GM18499 (cell line): ENCODE measurements around the gene IL12RB2.

ENCODE experiments used
- ATAC-seq: cut with Tn5 transposase; IDR thresholded peaks from one replicate; pipeline ENCODE4 v1.9.1; 2021; ENCODE audit warnings: moderate number of reproducible peaks; ENCODE audit not compliant: insufficient read depth, unreplicated experiment

The IL12RB2 gene

DNA sequence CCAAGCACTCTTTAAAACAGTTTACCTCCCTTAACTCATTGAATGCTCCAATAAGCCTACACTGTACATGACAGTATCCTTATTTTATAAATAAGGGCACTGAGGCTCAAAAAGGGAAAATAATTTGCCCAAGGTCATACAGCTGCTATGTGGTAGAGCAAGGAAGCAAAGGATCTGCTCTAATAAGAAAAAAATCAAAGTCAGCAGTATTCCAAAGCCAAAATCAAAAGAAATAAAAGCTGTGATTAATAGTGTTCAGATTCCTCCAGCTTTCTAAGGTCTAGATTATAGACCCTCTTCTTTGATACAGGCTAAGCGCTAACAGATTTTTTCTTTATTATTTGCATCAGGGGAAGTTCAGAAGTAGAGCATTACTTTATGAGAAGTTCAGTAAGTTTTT, 39.3 kb downstream of the IL12RB2 start:
- no peak for ATAC-seq

GRCh38 chr1:67347688-67348472, 40.2 kb downstream of the IL12RB2 start:
- no peak for ATAC-seq

DNA sequence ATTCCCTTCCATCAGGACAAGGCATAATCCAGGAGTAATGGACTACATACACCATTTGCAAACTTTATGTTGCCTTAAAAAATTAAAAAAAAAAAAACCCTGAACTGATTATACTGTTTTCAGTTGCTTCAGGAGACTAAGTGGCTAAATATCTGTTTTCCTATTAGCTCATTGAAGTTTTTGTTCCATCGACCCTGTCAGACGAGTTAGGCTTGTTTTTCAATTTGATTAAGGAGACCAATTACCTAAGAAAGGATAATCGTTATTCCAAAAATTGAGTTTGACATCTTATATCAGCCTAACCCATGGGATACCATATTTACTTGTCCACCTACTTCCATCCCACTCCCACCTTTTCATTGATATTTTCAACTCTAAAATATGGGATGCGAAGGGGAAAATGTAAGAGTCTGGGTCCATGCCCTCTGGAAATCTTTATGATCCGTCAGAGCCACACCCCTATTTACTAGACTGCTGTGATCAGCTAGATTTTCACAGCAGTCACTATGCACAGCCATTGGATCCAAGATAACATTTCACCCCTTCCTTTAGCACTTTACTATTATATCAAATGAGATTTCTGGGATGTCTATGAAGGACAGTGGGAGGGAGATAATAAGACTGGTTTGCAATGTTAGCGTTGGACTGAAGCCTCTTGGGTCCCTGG, 41.0 kb downstream of the IL12RB2 start:
- no peak for ATAC-seq

- peak; percentile 71 for ATAC-seq
Measured at GRCh38 chr1:67350783-67351182, 43.1 kb downstream of the IL12RB2 start.

DNA sequence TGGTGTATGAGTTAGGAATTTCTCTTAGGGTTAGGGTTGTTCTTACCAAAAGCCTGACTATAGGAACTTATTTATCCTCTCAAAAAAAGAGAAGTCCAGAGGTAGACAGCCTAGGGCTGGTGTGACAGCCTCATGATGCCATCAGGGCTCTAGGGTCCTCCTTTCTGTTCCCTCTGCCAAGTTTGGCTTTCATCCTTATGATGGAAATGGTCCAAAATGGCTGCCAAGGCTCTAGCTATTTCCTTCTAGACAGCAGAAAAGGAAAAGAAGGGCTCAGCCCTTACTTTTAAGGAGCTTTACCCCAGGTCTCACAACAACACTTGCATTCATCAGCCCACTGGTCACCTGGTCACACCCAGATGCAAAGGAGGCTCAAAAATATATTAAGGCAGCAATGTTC, 44.5 kb downstream of the IL12RB2 start:
- ATAC-seq = no peak

DNA sequence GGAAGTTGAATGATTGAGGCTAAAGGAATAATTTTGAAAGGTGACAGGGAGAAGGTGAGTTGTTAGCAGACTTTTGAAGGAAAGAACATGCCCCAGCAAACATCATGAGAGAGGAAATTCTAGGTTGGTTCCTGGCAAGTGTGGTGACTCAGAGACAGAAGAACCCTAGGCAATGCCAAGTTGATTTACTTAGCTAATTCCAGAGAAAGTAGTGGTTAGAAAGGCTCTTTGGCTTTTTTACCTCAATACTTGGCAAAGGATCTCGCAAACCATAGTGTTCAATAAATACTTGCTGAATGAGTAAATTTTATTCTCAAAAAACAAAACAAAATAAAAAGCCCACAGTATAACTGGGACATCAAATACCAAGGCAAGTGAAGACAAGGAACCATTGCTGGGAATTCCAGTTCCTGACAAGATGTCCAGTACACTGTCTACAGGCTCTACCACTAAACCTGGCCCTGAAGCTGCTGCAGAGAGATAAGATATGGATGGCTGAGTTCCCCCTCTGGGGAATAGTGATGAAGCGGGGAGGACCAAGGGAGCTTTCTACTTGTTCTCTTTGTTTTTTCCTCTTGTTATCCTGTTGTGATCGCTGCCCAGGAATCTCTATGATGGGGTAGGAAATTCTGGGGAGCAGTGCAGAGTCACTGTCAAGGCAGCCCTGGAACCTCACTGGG, 48.2 kb downstream of the IL12RB2 start:
- ATAC-seq = no peak

- no peak for ATAC-seq
Measured at GRCh38 chr1:67359592-67359991, 51.9 kb downstream of the IL12RB2 start.

- no peak for ATAC-seq
Measured at GRCh38 chr1:67361641-67362040, 54.0 kb downstream of the IL12RB2 start.

DNA sequence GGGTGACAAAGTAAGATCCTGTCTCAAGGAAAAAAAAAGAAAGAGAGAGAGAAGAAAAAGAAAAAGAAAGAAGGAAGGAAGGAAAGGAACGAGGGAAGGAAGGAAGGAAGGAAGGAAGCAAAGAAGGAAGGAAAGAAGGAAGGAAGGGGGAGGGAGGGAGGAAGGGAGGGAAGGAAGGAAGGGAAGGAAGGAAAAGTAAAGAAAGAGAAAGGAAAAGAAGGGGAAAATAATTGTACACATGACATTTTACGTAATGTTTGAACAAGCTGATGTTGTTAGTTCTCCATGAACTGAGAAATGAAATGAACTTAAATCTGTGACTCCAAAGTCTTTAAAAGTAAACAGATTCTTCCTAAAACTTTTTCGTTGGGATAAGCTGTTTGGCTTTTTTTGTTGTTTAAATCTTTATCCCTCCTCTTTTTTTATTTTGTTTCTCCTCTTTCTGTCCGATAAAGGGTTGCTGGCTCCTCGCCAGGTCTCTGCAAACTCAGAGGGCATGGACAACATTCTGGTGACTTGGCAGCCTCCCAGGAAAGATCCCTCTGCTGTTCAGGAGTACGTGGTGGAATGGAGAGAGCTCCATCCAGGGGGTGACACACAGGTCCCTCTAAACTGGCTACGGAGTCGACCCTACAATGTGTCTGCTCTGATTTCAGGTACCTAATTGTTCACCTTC, 59.8 kb downstream of the IL12RB2 start:
- no peak for ATAC-seq

DNA sequence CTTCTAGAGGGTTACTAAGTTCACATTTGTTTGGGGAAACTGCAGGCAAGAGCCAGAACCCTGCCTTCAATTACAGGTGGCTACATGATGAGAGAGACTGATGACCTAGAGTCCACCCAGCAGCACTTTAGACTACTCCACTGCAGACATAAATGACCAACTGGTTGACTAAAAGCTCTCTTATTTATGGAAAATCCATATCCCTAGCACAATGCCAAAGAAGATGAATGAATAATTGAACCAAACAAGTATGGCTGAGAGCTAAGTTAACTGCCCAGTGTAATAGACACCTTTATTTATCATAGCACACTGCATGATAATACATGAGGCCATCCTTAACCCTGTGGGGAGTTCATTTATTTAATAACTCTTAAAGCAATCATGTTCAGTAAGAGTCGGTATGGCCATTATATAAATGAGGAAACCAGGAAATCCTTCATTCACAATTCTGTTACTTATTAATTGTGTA, 60.4 kb downstream of the IL12RB2 start:
- no peak for ATAC-seq

DNA sequence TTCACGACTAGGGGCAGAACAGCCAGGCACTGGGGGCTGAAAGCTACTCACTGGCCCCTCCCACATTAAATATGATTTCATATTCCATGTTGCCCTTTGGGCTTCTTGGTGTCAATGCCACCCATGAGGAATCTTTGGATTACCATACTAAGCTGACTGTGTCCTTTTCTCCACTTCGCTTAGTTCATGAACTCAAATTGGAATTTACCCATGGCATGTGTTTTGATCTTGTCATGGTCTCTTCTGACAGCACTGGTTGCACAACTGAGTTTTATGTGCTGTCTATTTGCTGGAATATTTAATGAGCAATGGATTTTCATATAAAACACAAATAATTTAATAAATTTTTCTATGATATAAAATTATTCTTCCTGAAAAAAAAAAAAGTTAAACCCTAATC, 63.4 kb downstream of the IL12RB2 start:
- ATAC-seq = no peak

GRCh38 chr1:67371681-67372080, 64.0 kb downstream of the IL12RB2 start:
- no peak for ATAC-seq

- no peak for ATAC-seq
Measured at GRCh38 chr1:67372136-67372535, 64.5 kb downstream of the IL12RB2 start.

- no peak for ATAC-seq
Measured at GRCh38 chr1:67372898-67373297, 65.2 kb downstream of the IL12RB2 start.

- ATAC-seq = no peak
Measured at GRCh38 chr1:67376381-67376780, 68.7 kb downstream of the IL12RB2 start.

- no peak for ATAC-seq
Measured at GRCh38 chr1:67377253-67377652, 69.6 kb downstream of the IL12RB2 start.

DNA sequence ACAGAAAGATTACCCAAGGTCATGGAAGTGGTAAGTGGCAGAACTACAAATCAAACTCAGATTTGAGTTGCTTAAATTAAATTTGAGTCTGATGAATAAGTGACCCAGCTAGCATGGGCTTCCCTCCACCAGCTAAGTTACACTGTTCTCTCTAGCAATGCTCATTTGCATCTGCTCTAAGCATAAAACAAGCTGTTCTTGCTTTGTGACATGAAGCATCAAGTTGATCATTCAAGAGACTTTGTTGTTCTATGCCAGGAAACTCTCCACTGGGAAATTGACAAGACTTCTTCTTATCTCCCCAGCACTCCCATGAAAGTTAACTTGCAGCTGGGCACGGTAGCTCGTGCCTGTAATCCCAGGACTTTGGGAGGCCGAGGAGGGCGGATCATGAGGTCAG, 73.5 kb downstream of the IL12RB2 start:
- no peak for ATAC-seq

DNA sequence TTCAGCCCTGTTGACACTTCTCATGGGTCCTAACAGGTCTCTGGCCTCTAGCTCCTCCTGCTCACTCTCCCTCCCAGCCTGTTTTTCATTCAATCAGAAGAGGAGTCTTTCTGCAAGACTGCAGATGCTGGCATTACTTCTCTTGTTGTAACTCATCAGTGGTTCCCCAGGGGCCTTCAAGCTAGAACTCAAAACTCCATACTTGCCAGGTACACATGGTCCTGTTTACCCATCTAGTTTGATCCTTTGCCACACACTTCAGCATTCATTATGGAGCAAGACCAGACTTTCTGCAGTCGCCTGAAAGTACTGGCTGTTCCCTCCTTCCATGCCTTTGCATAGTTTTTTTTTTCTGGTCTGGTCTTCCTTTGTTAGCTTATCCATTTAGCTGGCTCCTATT, 74.6 kb downstream of the IL12RB2 start:
- no peak for ATAC-seq

GRCh38 chr1:67383999-67384638, 76.4 kb downstream of the IL12RB2 start:
- ATAC-seq = no peak
